SK-N-SH (cell line): ENCODE measurements around the gene BAHCC1. TPM values are rescaled to one million over a fixed set of nuclear protein-coding genes. Genes with fewer than 3 reads are reported as not detected.

Experiments used
- CTCF ChIA-PET: fragments of 300-600, 350-600 bp; formaldehyde crosslinking; extraction: SDS; loops from one replicate; lab custom pipeline; 2021; lab: Yijun Ruan, JAX
- POLR2A ChIA-PET: fragments of 350-600 bp; sonication (Branson Sonifier 250); formaldehyde crosslinking; extraction: SDS; loops from one replicate; lab custom pipeline; 2020; ENCODE audit warnings: antibody characterized with exemption, inconsistent platforms; lab: Yijun Ruan, JAX
- DNase-seq: peaks from one replicate; pipeline ENCODE4 v3.0.0; 2012
- H2AFZ ChIP-seq: fragments of 200-600 bp; sonication (generic); 2 replicates; pipeline ENCODE4 v1.8.1; 2016; ENCODE audit warnings: antibody characterized with exemption, mild to moderate bottlenecking, low read depth
- H3F3A ChIP-seq: fragments of 200-600 bp; sonication (generic); replicated peaks from 2 replicates; pipeline ENCODE3; 2016; ENCODE audit warnings: antibody characterized with exemption, mild to moderate bottlenecking; ENCODE audit not compliant: insufficient read depth
- H3K27ac ChIP-seq, 2 experiments: fragments of 200-500 bp in 1 of 2; fragments of 200-600 bp in 1 of 2; sonication (Bioruptor generic) in 1 of 2; sonication (generic), shearing (Covaris generic) in 1 of 2; 2 replicates each; pipeline versions ENCODE4 v1.5.1 to v1.6.1; 2014 to 2016; ENCODE audit warnings: low read depth in 2 of 2, inconsistent platforms in 1 of 2, low read length in 1 of 2, mild to moderate bottlenecking in 1 of 2, mixed read lengths in 1 of 2
- H3K27me3 ChIP-seq: fragments of 200-600 bp; sonication (generic), shearing (Covaris generic); 2 replicates; pipeline ENCODE4 v1.6.1; 2016; ENCODE audit warnings: mixed run types; ENCODE audit not compliant: insufficient read depth
- H3K36me3 ChIP-seq, 2 experiments: fragments of 200-500 bp in 1 of 2; fragments of 200-600 bp in 1 of 2; sonication (Bioruptor generic) in 1 of 2; sonication (generic) in 1 of 2; replicated peaks in 1 of 2; 2 replicates each; pipeline versions ENCODE3 to v1.5.1; 2014 to 2016; ENCODE audit warnings: low read length in 1 of 2, mild to moderate bottlenecking in 1 of 2; ENCODE audit not compliant: insufficient read depth in 2 of 2, control insufficient read depth in 1 of 2
- H3K4me1 ChIP-seq, 2 experiments: fragments of 200-500 bp in 1 of 2; fragments of 200-600 bp in 1 of 2; sonication (Bioruptor generic) in 1 of 2; sonication (generic), shearing (Covaris generic) in 1 of 2; 2 replicates each; pipeline versions ENCODE4 v1.5.1 to v1.6.1; 2014 to 2016; ENCODE audit warnings: low read depth in 1 of 2, low read length in 1 of 2, mixed run types in 1 of 2; ENCODE audit not compliant: insufficient read depth in 2 of 2, control insufficient read depth in 1 of 2
- H3K4me2 ChIP-seq: fragments of 200-600 bp; sonication (generic), shearing (Covaris generic); 2 replicates; pipeline ENCODE4 v1.6.1; 2017; ENCODE audit warnings: mixed run types
- H3K4me3 ChIP-seq, 2 experiments: fragments of 200-500 bp in 1 of 2; fragments of 200-600 bp in 1 of 2; sonication (Bioruptor generic) in 1 of 2; sonication (generic), shearing (Covaris generic) in 1 of 2; 2 replicates each; pipeline versions ENCODE4 v1.5.1 to v1.8.1; 2014 to 2016; ENCODE audit warnings: low read depth in 2 of 2, inconsistent platforms in 1 of 2, low read length in 1 of 2, mild to moderate bottlenecking in 1 of 2, mixed read lengths in 1 of 2, moderate library complexity in 1 of 2
- H3K79me2 ChIP-seq: fragments of 200-600 bp; sonication (generic); 2 replicates; pipeline ENCODE4 v1.8.1; 2017; ENCODE audit warnings: mild to moderate bottlenecking; ENCODE audit not compliant: insufficient read depth
- H3K9ac ChIP-seq: fragments of 200-600 bp; sonication (generic); 2 replicates; pipeline ENCODE4 v1.6.1; 2017; ENCODE audit warnings: mixed run types
- H3K9me2 ChIP-seq: fragments of 200-600 bp; sonication (generic); 2 replicates; pipeline ENCODE4 v1.6.1; 2017; ENCODE audit warnings: mixed run types
- H3K9me3 ChIP-seq: fragments of 200-600 bp; sonication (generic); 2 replicates; pipeline ENCODE4 v1.6.1; 2017; ENCODE audit warnings: mixed run types, mild to moderate bottlenecking, moderate library complexity
- H4K20me1 ChIP-seq: fragments of 200-600 bp; sonication (generic); 2 replicates; pipeline ENCODE4 v1.6.1; 2017; ENCODE audit warnings: mild to moderate bottlenecking, mixed run types; ENCODE audit not compliant: insufficient read depth
- ELF1 ChIP-seq: IDR thresholded peaks from 2 replicates; pipeline ENCODE4 v1.4.0; 2012
- EP300 ChIP-seq, 2 experiments: IDR thresholded peaks; 2 replicates each; pipeline versions ENCODE4 v1.4.0 to v1.6.1; 2012; ENCODE audit warnings: borderline replicate concordance in 1 of 2, low read depth in 1 of 2, low read length in 1 of 2
- FOXJ3 ChIP-seq: sonication (generic); formaldehyde crosslinking; IDR thresholded peaks from 2 replicates; pipeline ENCODE4 v1.5.1; 2020; ENCODE audit warnings: mild to moderate bottlenecking, missing genetic modification reagents
- MAX ChIP-seq: IDR thresholded peaks from 2 replicates; pipeline ENCODE4 v1.4.0; 2012; ENCODE audit warnings: low read depth
- RFX5 ChIP-seq: IDR thresholded peaks from 2 replicates; pipeline ENCODE4 v1.6.1; 2012; ENCODE audit warnings: mild to moderate bottlenecking, improper control_type of control experiment, low read length
- SMC3 ChIP-seq: IDR thresholded peaks from 2 replicates; pipeline ENCODE4 v1.6.1; 2012; ENCODE audit warnings: low read depth, low read length, improper control_type of control experiment
- USF2 ChIP-seq: fragments of 150-350 bp; IDR thresholded peaks from 2 replicates; pipeline ENCODE4 v1.6.1; 2017; ENCODE audit warnings: antibody characterized with exemption, low read length, low read depth, borderline replicate concordance
- YY1 ChIP-seq: IDR thresholded peaks from 2 replicates; pipeline ENCODE4 v1.4.0; 2012; ENCODE audit warnings: low read depth, mild to moderate bottlenecking
- WGBS: methylation state at CpG from one replicate; pipeline ENCODE4 v1.1.6; 2017; ENCODE audit warnings: low lambda C conversion rate; 5-methylcytosine and 5-hydroxymethylcytosine counted together
- polyA plus RNA-seq, 3 experiments: library from polyadenylated mRNA; depleted of rRNA; stranded (reverse); fragments of >200 nt; gene quantifications; 2 replicates each; pipeline ENCODE4 v1.2.3, GENCODE V29; 2012
- TF ChIP-seq, protein P1 (sequence below): IDR thresholded peaks from 2 replicates; pipeline ENCODE4; 2012
- TF ChIP-seq, protein P2 (sequence below): fragments of 150-350 bp; IDR thresholded peaks from 2 replicates; pipeline ENCODE4 v1.6.1; 2016; ENCODE audit warnings: mild to moderate bottlenecking, low read depth, low read length

The BAHCC1 gene
- polyA plus RNA-seq, 1 of the 3 experiments (the other 2 are of a cell fraction) = 6.4 TPM

- H3K27ac ChIP-seq = no peak overlapping the region
- CTCF ChIA-PET = interaction anchor here (0.7 to 5.3 kb wide), 6 partner anchors 14 to 343 kb away, joined by 3 to 46 read pairs (median 6); no protein-coding TSS in a partner anchor
Observed at GRCh38 chr17:81444610-81445339, 49.5 kb downstream of the BAHCC1 start.

More at GRCh38 chr17:81444610-81445339, 49.5 kb downstream of the BAHCC1 start:
- Histone ChIP-seq H3K9me3 (no peaks in the 10 kb centered on the region), H3K9me2 (no peaks in the 10 kb centered on the region), H3K36me3 (no peaks in the 10 kb centered on the region), H4K20me1 (0 out of 2 replicates have a peak, but pooled peaks cover 3% of the 10 kb centered on the region), H3F3A (no peaks in the 10 kb centered on the region), H3K4me1 (peaks cover 0 to 5% of the 10 kb centered on the region in 2 experiments; a peak in 1 of 4 replicates), H3K9ac (no peak overlapping the region), H2AFZ (no peak overlapping the region), H3K27me3 (no peaks in the 10 kb centered on the region), H3K4me2 (no peak overlapping the region), H3K4me3 (no peak overlapping the region), H3K79me2 (no peaks in the 10 kb centered on the region)
- DNase-seq = no peak
- POLR2A ChIA-PET = no interaction called here
- TF ChIP-seq, protein P1, sequence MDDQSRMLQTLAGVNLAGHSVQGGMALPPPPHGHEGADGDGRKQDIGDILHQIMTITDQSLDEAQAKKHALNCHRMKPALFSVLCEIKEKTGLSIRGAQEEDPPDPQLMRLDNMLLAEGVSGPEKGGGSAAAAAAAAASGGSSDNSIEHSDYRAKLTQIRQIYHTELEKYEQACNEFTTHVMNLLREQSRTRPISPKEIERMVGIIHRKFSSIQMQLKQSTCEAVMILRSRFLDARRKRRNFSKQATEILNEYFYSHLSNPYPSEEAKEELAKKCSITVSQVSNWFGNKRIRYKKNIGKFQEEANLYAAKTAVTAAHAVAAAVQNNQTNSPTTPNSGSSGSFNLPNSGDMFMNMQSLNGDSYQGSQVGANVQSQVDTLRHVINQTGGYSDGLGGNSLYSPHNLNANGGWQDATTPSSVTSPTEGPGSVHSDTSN = no peak
- TF ChIP-seq MAX (no peak), EP300 (IDR thresholded peaks at IDR 0.05; ENCODE audit: borderline replicate concordance in 1 of 2, low read depth in 1 of 2, low read length in 1 of 2) (no peak), FOXJ3 (CRISPR knock-in tag) (no peak), RFX5 (no peak), ELF1 (no peak), YY1 (no peak), USF2 (no peak), SMC3 (no peak)
- TF ChIP-seq, protein P2, sequence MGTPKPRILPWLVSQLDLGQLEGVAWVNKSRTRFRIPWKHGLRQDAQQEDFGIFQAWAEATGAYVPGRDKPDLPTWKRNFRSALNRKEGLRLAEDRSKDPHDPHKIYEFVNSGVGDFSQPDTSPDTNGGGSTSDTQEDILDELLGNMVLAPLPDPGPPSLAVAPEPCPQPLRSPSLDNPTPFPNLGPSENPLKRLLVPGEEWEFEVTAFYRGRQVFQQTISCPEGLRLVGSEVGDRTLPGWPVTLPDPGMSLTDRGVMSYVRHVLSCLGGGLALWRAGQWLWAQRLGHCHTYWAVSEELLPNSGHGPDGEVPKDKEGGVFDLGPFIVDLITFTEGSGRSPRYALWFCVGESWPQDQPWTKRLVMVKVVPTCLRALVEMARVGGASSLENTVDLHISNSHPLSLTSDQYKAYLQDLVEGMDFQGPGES = no peak
- WGBS = 90% methylated on average over 20 of the region's 27 CpGs
